Stimulated activated CD4-positive, alpha-beta T cell treated with anti-CD3 and anti-CD28 coated beads, TNF-alpha, amount 100 ng/mL, for 1 hour (primary cell): Measurements from ENCODE around the gene SLC9A7.

Experiments
- DNase-seq, 3 donors: peaks; one replicate each; pipeline ENCODE4 v3.0.0-alpha.2; 2020; ENCODE audit warnings: low read depth in 3 of 3, low spot score in 1 of 3

Gene SLC9A7

GRCh38 chrX:46575586-46575985, 183.3 kb downstream of the SLC9A7 start:
- no peak for DNase-seq

DNA sequence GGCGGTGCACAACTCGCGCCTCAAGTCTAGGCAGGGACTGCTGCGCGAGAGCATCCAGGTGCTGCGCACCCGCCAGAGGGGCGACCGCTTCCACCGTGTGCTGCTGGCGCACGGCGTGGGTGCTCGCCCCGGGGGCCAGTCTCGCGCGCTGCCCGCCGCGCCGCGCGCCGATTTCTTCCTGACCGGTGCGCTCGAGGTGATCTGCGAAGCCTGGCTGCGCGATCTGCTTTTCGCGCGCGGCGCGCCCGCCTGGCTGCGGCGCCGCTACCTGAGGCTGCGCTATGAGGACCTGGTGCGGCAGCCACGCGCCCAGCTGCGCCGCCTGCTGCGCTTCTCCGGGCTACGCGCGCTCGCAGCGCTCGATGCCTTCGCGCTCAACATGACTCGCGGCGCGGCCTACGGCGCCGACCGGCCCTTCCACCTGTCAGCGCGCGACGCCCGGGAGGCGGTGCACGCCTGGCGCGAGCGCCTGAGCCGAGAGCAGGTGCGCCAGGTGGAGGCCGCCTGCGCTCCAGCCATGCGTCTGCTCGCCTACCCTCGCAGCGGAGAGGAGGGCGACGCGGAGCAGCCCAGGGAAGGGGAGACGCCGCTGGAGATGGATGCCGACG, 184.0 kb downstream of the SLC9A7 start:
- peak in 1 of 3 donors; percentile 24 for DNase-seq

DNA sequence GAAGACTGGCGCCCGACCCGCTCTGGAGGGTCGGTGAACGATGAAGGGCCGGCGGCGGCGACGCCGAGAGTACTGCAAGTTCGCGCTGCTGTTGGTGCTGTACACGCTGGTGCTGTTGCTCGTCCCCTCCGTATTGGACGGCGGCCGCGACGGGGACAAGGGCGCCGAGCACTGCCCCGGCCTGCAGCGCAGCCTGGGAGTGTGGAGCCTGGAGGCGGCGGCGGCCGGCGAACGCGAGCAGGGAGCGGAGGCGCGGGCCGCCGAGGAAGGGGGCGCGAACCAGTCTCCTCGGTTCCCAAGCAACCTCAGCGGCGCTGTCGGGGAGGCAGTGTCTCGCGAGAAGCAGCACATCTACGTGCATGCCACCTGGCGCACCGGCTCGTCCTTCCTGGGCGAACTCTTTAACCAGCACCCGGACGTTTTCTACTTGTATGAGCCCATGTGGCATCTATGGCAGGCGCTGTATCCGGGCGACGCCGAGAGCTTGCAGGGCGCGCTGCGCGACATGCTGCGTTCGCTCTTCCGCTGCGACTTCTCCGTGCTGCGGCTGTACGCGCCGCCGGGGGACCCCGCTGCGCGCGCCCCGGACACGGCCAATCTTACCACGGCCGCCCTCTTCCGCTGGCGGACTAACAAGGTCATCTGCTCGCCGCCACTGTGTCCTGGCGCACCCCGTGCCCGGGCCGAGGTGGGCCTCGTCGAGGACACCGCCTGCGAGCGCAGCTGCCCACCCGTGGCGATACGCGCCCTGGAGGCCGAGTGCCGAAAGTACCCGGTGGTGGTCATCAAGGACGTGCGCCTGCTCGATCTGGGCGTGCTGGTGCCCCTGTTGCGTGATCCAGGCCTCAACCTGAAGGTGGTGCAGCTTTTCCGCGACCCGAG, 184.8 kb downstream of the SLC9A7 start:
- peak in 1 of 3 donors; percentile 45 for DNase-seq

DNA sequence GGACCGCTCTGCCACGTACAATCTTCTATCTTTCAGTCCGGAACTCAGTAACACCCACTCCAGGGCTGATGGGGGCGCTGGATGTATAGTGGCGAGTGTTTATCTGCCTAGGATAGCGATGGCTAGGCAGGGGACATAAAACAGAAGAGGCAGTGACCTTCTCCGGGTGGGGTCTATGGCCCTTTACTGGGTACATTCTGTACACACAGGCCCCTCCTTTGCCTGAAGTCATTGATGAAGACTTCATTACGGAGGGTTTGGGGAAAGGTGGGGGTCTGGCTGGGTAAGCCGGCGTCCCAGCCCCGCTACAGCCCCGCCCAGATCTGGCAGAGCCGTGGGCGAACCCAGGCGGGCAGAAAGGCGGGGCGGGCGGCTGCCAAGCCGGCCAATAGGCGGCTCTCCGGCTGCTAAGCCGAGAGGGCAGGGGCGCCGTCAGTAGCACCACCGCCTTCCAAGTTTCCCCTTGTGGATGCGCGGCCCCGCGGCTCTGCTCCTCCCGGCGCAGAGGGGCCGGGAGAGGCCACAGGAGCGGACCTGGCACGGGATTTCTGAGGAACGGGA, 185.5 kb downstream of the SLC9A7 start, which contains the start of gene CHST7:
TSS of gene CHST7 (plus strand) at position 435 of the 561 bp plus-strand sequence. CDS start 167 bp downstream, outside the sequence.
- peak in 2 of 3 donors; percentile 18 to 42 for DNase-seq

GRCh38 chrX:46572340-46572936, 186.5 kb downstream of the SLC9A7 start:
- DNase-seq: no peak

GRCh38 chrX:46571423-46572339, 187.2 kb downstream of the SLC9A7 start:
- no peak for DNase-seq

GRCh38 chrX:46569621-46570020, 189.3 kb downstream of the SLC9A7 start:
- DNase-seq: no peak

DNA sequence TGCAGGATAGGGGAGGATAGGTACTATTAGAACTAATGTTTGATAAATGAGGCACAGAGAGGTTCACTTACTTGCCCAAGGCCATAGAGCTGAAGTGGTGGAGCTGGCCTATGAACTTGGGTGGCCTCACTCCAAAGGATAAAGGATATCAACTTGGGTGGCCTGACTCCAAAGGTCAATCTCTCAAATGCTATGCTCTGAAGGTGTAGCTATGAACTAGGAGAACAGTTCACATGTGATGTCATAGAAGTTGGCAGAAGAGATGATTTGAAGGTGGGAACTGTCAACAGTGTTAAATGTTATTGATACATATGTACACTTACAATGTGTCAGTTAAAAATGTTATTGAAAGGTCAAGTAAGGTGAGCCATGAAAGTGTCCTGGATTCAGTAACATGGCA, 191.5 kb downstream of the SLC9A7 start:
- DNase-seq: no peak

DNA sequence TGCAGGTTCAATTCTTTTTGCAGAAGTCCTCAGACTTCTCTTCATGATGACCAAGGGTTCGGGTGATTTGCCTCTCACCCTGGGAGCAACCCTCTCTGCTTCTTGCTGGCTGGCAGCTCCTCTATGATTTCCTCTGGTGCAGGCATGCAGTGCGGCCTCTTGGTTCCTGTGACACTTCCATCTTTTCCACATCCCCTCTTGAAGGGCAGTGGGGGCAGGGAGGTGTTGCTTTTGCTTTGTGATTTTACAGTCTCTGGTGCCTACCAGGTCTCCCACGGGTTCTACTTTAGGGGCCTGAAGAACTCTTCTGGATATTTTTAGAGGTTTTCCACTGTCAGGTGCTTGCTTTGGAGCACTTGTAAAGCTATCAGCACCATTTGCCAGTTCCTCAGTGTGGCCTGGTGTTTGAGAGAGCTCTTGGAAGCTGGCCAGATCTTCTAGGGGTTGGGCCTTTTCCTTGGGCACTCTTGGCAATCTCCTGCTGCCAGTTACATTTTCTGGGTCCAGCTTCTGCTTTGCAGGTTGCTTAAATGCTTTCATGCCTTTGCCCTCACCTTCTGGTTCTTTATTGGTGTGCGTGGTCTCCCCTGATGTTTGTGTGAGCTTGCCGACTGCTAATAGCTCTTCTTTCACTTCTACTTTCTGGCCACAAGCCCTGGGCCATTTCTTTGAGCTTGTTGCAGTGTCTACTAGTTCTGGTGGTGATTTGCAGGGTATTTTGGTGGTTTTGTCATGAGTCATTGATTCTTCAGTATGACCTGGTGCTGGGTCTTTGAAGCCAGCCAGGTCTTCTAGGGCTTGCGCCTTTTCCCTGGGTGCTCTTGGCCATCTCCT, 196.9 kb downstream of the SLC9A7 start:
- no peak for DNase-seq

- no peak for DNase-seq
These were observed 199.9 kb downstream of the SLC9A7 start for GRCh38 chrX:46559062-46559461.

DNA sequence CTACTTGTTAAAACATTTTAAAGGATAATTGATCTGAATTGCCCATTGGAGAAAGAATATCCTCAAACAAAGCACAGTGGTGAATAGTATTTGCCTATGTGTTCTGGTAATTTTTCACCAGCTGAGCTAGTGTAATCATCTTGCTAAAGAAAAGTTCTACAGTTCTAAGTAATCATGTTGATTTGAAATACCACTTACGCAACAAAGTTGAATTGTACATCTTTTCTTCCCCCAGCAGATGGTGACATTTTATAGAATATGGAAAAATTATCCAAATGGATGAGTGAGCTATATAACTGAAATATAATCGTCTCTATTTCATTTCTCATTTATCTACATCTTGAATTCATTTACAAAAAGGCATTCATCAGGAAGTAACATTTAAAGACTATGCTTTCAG, 204.0 kb downstream of the SLC9A7 start:
- no peak for DNase-seq

DNA sequence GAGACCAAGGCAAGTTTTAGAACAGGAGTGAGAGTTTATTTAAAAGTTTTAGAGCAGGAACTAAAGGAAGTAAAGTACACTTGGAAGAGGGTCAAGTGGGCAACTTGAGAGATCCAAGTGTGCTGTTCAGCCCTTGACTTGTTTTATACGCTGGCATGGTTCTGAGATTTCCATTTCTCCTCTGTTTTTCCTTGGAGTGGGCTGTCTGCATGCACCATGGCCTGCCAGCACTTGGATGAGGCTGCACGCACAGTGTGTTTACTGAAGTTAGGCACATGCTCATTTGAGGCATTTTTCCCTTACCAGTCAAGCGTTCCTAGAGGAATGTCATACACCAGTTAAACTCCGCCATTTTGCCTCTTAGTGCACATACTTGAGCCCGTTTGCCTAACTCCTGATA, 205.0 kb downstream of the SLC9A7 start:
- DNase-seq: no peak

- DNase-seq: no peak
These were observed 207.3 kb downstream of the SLC9A7 start for GRCh38 chrX:46551494-46552128.

GRCh38 chrX:46549914-46550313, 209.0 kb downstream of the SLC9A7 start:
- DNase-seq: no peak
